ENCODE results near the gene DAPK1. TPM values are rescaled to one million over a fixed set of nuclear protein-coding genes. Genes with fewer than 3 reads are reported as not detected.
A peak's percentile ranks its signal among the peaks of the same experiment; 100 is the strongest.

The DAPK1 gene
- total RNA-seq, 1 donor from 2014 or later, result 196 TPM

DNA sequence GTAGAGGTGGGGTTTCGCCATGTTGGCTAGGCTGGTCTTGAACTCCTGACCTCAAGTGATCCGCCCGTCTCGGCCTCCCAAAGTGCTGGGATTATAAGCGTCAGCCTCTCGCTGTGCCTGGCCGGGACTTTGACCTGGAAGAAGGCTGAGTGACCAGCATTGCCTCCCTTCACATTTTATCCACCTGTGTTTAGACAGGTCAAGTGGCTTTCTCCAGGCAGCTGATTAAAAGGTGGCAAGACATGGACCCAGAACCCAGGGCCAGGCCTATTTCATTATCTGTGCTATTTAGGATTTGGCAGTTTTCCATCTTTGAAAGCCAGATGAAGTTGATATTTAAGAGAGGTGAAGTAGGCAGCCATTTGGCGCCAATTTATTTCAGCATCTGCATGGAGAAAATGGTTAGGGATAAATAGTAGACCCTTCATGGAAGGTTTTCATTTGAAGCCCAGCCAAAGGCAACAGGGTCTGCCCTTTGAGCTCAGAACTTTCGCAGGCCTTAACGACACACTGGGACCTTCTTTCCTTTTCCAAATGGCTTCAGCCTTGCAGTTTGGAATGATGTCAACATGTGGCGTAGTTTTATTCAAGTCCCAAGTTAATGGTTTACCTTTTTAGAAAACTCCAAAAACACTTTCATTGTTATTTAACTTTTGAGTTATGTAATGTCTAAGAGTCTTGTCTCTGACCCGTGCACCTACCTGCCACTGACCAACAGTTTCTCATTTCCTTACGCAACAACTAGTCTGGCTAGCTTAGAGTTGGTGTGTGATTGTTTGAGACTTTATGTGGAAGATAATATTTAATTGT lies 8.4 kb downstream of the DAPK1 start:
- Histone ChIP-seq H3K4me1 (peaks cover 68% of the 10 kb centered on the region), H3K27me3 (ENCODE audit: low read depth) (no peaks in the 10 kb centered on the region), H3K4me3 (no peak overlapping the region), H3K9me3 (no peaks in the 10 kb centered on the region), H3K36me3 (peaks cover 19% of the 10 kb centered on the region), H3K27ac (peak overlapping the region; percentile 75)
- intact Hi-C loops (cut with DNase I), result no loop called here
- TF ChIP-seq, protein P1, sequence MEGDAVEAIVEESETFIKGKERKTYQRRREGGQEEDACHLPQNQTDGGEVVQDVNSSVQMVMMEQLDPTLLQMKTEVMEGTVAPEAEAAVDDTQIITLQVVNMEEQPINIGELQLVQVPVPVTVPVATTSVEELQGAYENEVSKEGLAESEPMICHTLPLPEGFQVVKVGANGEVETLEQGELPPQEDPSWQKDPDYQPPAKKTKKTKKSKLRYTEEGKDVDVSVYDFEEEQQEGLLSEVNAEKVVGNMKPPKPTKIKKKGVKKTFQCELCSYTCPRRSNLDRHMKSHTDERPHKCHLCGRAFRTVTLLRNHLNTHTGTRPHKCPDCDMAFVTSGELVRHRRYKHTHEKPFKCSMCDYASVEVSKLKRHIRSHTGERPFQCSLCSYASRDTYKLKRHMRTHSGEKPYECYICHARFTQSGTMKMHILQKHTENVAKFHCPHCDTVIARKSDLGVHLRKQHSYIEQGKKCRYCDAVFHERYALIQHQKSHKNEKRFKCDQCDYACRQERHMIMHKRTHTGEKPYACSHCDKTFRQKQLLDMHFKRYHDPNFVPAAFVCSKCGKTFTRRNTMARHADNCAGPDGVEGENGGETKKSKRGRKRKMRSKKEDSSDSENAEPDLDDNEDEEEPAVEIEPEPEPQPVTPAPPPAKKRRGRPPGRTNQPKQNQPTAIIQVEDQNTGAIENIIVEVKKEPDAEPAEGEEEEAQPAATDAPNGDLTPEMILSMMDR (IDR thresholded peaks at IDR 0.05), result no peak
- DNase-seq, result no peak
- peak; percentile 72 to 82 for ATAC-seq

DNA sequence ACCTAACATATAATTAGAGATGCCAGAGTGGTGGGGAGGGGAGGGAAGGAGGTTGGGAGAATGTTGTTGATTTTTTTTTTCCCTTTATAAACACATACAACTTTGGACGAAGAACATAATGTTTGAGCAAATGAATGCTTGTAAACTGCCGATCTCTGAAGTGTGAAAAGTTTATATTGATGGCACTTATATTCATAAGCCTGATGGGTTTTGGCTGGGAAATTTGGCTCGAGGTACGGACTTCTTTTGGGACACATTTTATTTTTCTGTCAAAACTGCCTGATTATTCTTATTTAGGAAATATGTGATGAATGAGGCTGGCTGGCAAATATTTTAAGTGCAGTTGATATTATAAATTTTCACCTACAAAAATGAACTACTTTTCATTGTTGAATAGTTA lies 9.9 kb downstream of the DAPK1 start:
- H3K27me3 ChIP-seq (ENCODE audit: low read depth), result no peaks in the 10 kb centered on the region
- H3K27ac ChIP-seq, result no peak overlapping the region
- no peak for DNase-seq
- no peak overlapping the region for H3K4me3 ChIP-seq
- TF ChIP-seq, protein P1 (IDR thresholded peaks at IDR 0.05), result no peak
- peaks cover 58% of the 10 kb centered on the region for H3K4me1 ChIP-seq
- intact Hi-C loops (cut with DNase I), result no loop called here
- H3K9me3 ChIP-seq, result no peaks in the 10 kb centered on the region
- peaks cover 19% of the 10 kb centered on the region for H3K36me3 ChIP-seq
- ATAC-seq, result no peak

DNA sequence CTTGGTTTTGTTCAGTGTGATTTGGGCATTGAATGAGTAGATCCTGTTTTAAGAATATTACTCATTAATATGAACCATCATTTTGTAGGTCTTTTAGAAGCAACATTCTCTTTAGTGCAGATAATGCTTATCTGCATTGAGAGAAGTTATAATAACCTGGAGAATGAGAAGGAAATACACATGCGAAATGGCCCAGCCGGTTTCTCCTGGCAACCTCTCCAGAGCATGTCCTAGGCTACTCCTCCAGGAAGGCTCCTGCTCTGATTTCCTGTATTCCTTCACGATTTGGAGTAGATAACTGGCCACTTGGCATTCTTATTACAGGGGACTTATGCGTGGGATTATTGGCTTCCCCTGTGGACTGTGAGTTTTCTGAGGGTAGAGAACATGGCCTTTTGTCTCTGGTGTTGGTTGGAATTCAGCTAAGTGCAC lies 12.6 kb downstream of the DAPK1 start:
- Histone ChIP-seq H3K36me3 (peaks cover 19% of the 10 kb centered on the region), H3K27ac (peak overlapping the region; percentile 51), H3K4me1 (peaks cover 61% of the 10 kb centered on the region), H3K9me3 (no peaks in the 10 kb centered on the region), H3K27me3 (ENCODE audit: low read depth) (no peaks in the 10 kb centered on the region), H3K4me3 (no peak overlapping the region)
- ATAC-seq, result no peak
- DNase-seq, result no peak
- intact Hi-C loops (cut with DNase I), result no loop called here
- TF ChIP-seq, protein P1 (IDR thresholded peaks at IDR 0.05), result no peak

DNA sequence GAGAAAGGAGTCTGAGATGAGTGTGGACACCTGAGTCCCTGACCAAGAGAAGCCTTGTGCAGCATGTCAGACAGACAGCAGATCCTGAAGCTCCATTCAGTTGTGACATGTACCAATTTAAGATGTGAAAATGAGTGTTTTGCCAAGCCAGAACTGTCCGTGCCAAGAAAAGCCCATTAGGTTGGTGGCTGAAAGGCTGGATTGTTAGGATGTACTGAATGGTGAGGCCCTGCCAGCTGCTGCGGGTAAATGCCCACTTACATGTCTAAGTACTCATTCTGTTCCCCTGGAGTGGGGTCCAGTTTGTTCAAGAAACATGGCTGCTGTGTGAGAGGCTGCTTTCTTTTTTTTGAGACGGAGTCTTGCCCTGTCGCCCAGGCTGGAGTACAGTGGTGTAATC lies 14.6 kb downstream of the DAPK1 start:
- Histone ChIP-seq H3K4me1 (peaks cover 76% of the 10 kb centered on the region), H3K9me3 (no peaks in the 10 kb centered on the region), H3K4me3 (no peak overlapping the region), H3K36me3 (peaks cover 15% of the 10 kb centered on the region), H3K27ac (no peak overlapping the region), H3K27me3 (ENCODE audit: low read depth) (no peaks in the 10 kb centered on the region)
- DNase-seq (no peak), ATAC-seq (no peak)
- intact Hi-C loops (cut with DNase I), result no loop called here
- TF ChIP-seq, protein P1 (IDR thresholded peaks at IDR 0.05), result no peak

DNA sequence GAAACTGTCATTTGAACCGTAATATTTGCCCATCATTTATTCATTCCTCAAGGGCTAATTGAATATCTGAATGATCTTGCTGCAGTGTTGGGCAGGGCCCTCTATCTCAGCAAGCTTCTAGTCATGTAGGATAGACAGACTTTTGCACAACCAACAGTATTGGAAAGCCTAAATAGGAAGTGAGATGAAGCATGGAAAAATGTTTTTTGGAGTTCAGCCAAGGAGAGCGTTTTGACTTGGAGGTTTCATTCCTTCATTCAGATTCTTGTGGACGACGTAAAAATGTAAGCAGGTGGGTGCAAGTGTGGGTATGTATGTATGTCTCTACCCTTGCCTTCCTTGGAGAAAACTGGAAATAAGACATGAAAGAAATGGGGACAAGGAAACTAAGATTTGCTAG lies 15.5 kb downstream of the DAPK1 start:
- ATAC-seq, result no peak
- intact Hi-C loops (cut with DNase I), result no loop called here
- TF ChIP-seq, protein P1 (IDR thresholded peaks at IDR 0.05), result no peak
- no peak for DNase-seq
- Histone ChIP-seq H3K4me1 (peaks cover 83% of the 10 kb centered on the region), H3K27me3 (ENCODE audit: low read depth) (no peaks in the 10 kb centered on the region), H3K9me3 (no peaks in the 10 kb centered on the region), H3K36me3 (peaks cover 7% of the 10 kb centered on the region), H3K4me3 (no peak overlapping the region), H3K27ac (no peak overlapping the region)
